Liver (tissue), 9 donors: ENCODE results near the gene CACHD1. TPM values are rescaled to one million over a fixed set of nuclear protein-coding genes. Genes with fewer than 3 reads are reported as not detected.
"Not testable (repeated sequence)": the region's sequence is repeated elsewhere in the genome, so short reads cannot be mapped to it uniquely, and the experiment has no call there.

Experiments used
- DNase-seq: peaks from one replicate; pipeline ENCODE4 v3.0.0-alpha.2; 2017; ENCODE audit warnings: low spot score
- H3K27ac ChIP-seq, 2 donors: one replicate each; pipeline ENCODE4 v1.7.0; 2013; ENCODE audit warnings: inconsistent platforms in 2 of 2, low read length in 2 of 2, control low read depth in 1 of 2, low read depth in 1 of 2, mild to moderate bottlenecking in 1 of 2
- H3K27me3 ChIP-seq, 4 donors: one replicate each; pipeline versions ENCODE4 v1.6.1 to v1.7.0; 2013; ENCODE audit warnings: low read length in 3 of 4, inconsistent platforms in 1 of 4, mild to moderate bottlenecking in 1 of 4, moderate library complexity in 1 of 4; ENCODE audit not compliant: control insufficient read depth in 4 of 4, insufficient read depth in 4 of 4
- H3K36me3 ChIP-seq, 4 donors: one replicate each; pipeline versions ENCODE4 v1.6.1 to v1.7.0; 2013; ENCODE audit warnings: low read length in 3 of 4, mild to moderate bottlenecking in 3 of 4, low read depth in 1 of 4, moderate library complexity in 1 of 4; ENCODE audit not compliant: control insufficient read depth in 4 of 4, insufficient read depth in 3 of 4
- H3K4me1 ChIP-seq, 4 donors: one replicate each; pipeline versions ENCODE4 v1.6.1 to v1.7.0; 2013; ENCODE audit warnings: low read length in 3 of 4, mild to moderate bottlenecking in 3 of 4, moderate library complexity in 1 of 4; ENCODE audit not compliant: control insufficient read depth in 4 of 4, insufficient read depth in 4 of 4
- H3K4me3 ChIP-seq, 3 donors: one replicate each; pipeline versions ENCODE4 v1.6.1 to v1.7.0; 2013; ENCODE audit warnings: low read length in 3 of 3, control low read depth in 1 of 3, low read depth in 1 of 3, mild to moderate bottlenecking in 1 of 3
- H3K9ac ChIP-seq, 2 donors: one replicate each; pipeline ENCODE4 v1.7.0; 2013; ENCODE audit warnings: low read length in 2 of 2, mild to moderate bottlenecking in 2 of 2, moderate library complexity in 2 of 2, control low read depth in 1 of 2, low read depth in 1 of 2
- H3K9me3 ChIP-seq, 4 donors: one replicate each; pipeline versions ENCODE4 v1.6.1 to v1.7.0; 2013; ENCODE audit warnings: low read length in 3 of 4; ENCODE audit not compliant: control insufficient read depth in 4 of 4
- ATF3 ChIP-seq: IDR thresholded peaks from 2 replicates; pipeline ENCODE4 v1.6.1; 2016; ENCODE audit warnings: antibody characterized with exemption
- EGR1 ChIP-seq, 2 donors: IDR thresholded peaks; 2 replicates each; pipeline ENCODE4 v1.6.1; 2016 to 2018; ENCODE audit warnings: antibody characterized with exemption in 2 of 2, low read depth in 2 of 2
- FOXA1 ChIP-seq: IDR thresholded peaks from 2 replicates; pipeline ENCODE4 v1.6.1; 2016; ENCODE audit warnings: antibody characterized with exemption
- FOXA2 ChIP-seq: IDR thresholded peaks from 2 replicates; pipeline ENCODE4 v1.6.1; 2016; ENCODE audit warnings: antibody characterized with exemption
- GABPA ChIP-seq, 2 donors: IDR thresholded peaks in 1 of 2; conservative IDR thresholded peaks in 1 of 2; 2 replicates each; pipeline ENCODE4 v1.6.1; 2016; ENCODE audit warnings: antibody characterized with exemption in 2 of 2, mild to moderate bottlenecking in 1 of 2, moderate library complexity in 1 of 2
- HNF4A ChIP-seq, 2 donors: conservative IDR thresholded peaks; 2 replicates each; pipeline ENCODE4 v1.6.1; 2016; ENCODE audit warnings: antibody characterized with exemption in 2 of 2, mild to moderate bottlenecking in 2 of 2
- HNF4G ChIP-seq: IDR thresholded peaks from 2 replicates; pipeline ENCODE4 v1.6.1; 2016; ENCODE audit warnings: antibody characterized with exemption
- MAX ChIP-seq: IDR thresholded peaks from 2 replicates; pipeline ENCODE4 v1.6.1; 2016; ENCODE audit warnings: antibody characterized with exemption
- NR2F2 ChIP-seq: IDR thresholded peaks from 2 replicates; pipeline ENCODE4 v1.6.1; 2016; ENCODE audit warnings: antibody characterized with exemption
- REST ChIP-seq: IDR thresholded peaks from 2 replicates; pipeline ENCODE4 v1.6.1; 2016; ENCODE audit warnings: antibody characterized with exemption, mild to moderate bottlenecking
- RXRA ChIP-seq, 2 donors: IDR thresholded peaks; 2 replicates each; pipeline ENCODE4 v1.6.1; 2017 to 2018; ENCODE audit warnings: antibody characterized with exemption in 2 of 2, mild to moderate bottlenecking in 1 of 2
- SP1 ChIP-seq: IDR thresholded peaks from 2 replicates; pipeline ENCODE4 v1.6.1; 2018; ENCODE audit warnings: antibody characterized with exemption, mild to moderate bottlenecking
- TAF1 ChIP-seq: conservative IDR thresholded peaks from 2 replicates; pipeline ENCODE4 v1.6.1; 2016; ENCODE audit warnings: antibody characterized with exemption, mild to moderate bottlenecking
- ZBTB33 ChIP-seq: IDR thresholded peaks from 2 replicates; pipeline ENCODE4 v1.6.1; 2016; ENCODE audit warnings: antibody characterized with exemption
- WGBS: extraction: QIAGEN DNeasy Blood & Tissue Kit; methylation state at CpG from one replicate; pipeline ENCODE4 v1.1.7; 2013; 5-methylcytosine and 5-hydroxymethylcytosine counted together
- polyA plus RNA-seq, 2 donors: library from polyadenylated mRNA; stranded (reverse) in 1 of 2; unstranded in 1 of 2; fragments of 200-250 nt in 1 of 2; fragments of >200 nt in 1 of 2; fragmentation: Nextera tagmentation in 1 of 2; extraction: Ambion mirVana in 1 of 2; gene quantifications; one replicate each; pipeline versions ENCODE4 v1.2.1 to v1.2.3, GENCODE V29; 2013 to 2015
- total RNA-seq, 2 donors: library from RNA; depleted of rRNA; stranded (reverse); fragments of >200 nt; gene quantifications; one replicate each; pipeline ENCODE4 v1.2.3, GENCODE V29; 2014
- donor health status: healthy.
- donor health status: healthy.
- donor health status: healthy.
- donor health status: healthy.
- donor health status: healthy.

CACHD1 gene
- total and polyA plus RNA-seq, 4 donors, result 0.68 to 4.2 (median 2.3) TPM

- TF ChIP-seq HNF4G (no peak), GABPA (IDR thresholded peaks at IDR 0.05 in 1 of 2, conservative IDR thresholded peaks at IDR 0.05 in 1 of 2) (no peak), FOXA2 (no peak), FOXA1 (no peak), REST (no peak), RXRA (IDR thresholded peaks at IDR 0.05) (no peak), TAF1 (no peak)
- Histone ChIP-seq H3K4me1 (no peaks in the 10 kb centered on the region), H3K27ac (no peak overlapping the region), H3K27me3 (no peaks in the 10 kb centered on the region), H3K9me3 (no peaks in the 10 kb centered on the region), H3K9ac (no peak overlapping the region), H3K4me3 (no peak overlapping the region), H3K36me3 (no peaks in the 10 kb centered on the region)
- no peak for DNase-seq
- 93% methylated on average over 5 of the region's 5 CpGs for WGBS
Observed at GRCh38 chr1:64701071-64701470, 231.1 kb downstream of the CACHD1 start.

- Histone ChIP-seq H3K27ac (no peak overlapping the region), H3K4me3 (no peak overlapping the region), H3K4me1 (no peaks in the 10 kb centered on the region), H3K36me3 (no peaks in the 10 kb centered on the region), H3K27me3 (no peaks in the 10 kb centered on the region), H3K9ac (no peak overlapping the region), H3K9me3 (no peaks in the 10 kb centered on the region)
- no peak for DNase-seq
- 86% methylated on average over 2 of the region's 2 CpGs for WGBS
- TF ChIP-seq MAX (no peak), RXRA (IDR thresholded peaks at IDR 0.05) (no peak), ATF3 (no peak)
Observed at GRCh38 chr1:64701886-64702285, 232.0 kb downstream of the CACHD1 start.

GRCh38 chr1:64702670-64703069 is 232.7 kb downstream of the CACHD1 start:
- H3K9me3 ChIP-seq, H3K9ac ChIP-seq, H3K4me1 ChIP-seq, H3K27ac ChIP-seq, H3K27me3 ChIP-seq, H3K4me3 ChIP-seq, DNase-seq, H3K36me3 ChIP-seq: not testable (repeated sequence)
- WGBS, result 79% methylated on average over 3 of the region's 3 CpGs

GRCh38 chr1:64703600-64703999 is 233.7 kb downstream of the CACHD1 start:
- WGBS, result 73% methylated on average over 2 of the region's 2 CpGs
- H3K9me3 ChIP-seq, result no peaks in the 10 kb centered on the region
- H3K27ac ChIP-seq, result no peak overlapping the region
- no peak overlapping the region for H3K4me3 ChIP-seq
- H3K27me3 ChIP-seq, result no peaks in the 10 kb centered on the region
- H3K36me3 ChIP-seq, result no peaks in the 10 kb centered on the region
- no peak for DNase-seq
- no peaks in the 10 kb centered on the region for H3K4me1 ChIP-seq
- H3K9ac ChIP-seq, result no peak overlapping the region
- TF ChIP-seq SP1 (no peak), HNF4A (conservative IDR thresholded peaks at IDR 0.05) (no peak), HNF4G (no peak), FOXA1 (no peak), ATF3 (no peak), NR2F2 (no peak), FOXA2 (no peak), MAX (no peak), EGR1 (IDR thresholded peaks at IDR 0.05; ENCODE audit: low read depth in 2 of 2) (no peak), GABPA (IDR thresholded peaks at IDR 0.05 in 1 of 2, conservative IDR thresholded peaks at IDR 0.05 in 1 of 2) (no peak), ZBTB33 (no peak), TAF1 (no peak)
